ENCODE measurements around the gene XYLT1. TPM values are rescaled to one million over a fixed set of nuclear protein-coding genes. Genes with fewer than 3 reads are reported as not detected.

Gene XYLT1
- total and polyA plus RNA-seq, 2 experiments from 2014 or later = 4.5 to 26.3 TPM

GRCh38 chr16:17281052-17281451, 189.7 kb downstream of the XYLT1 start:
- WGBS, 2 experiments (ENCODE audit: low coverage in 1 of 2, low lambda C conversion rate in 2 of 2, missing lambda C conversion rate in 2 of 2) = 96 to 100% methylated on average over 7 of the region's 7 CpGs
- Histone ChIP-seq H3K4me3 (no peak overlapping the region), H3F3A (ENCODE audit: insufficient read depth) (no peaks in the 10 kb centered on the region), H2AFZ (no peak overlapping the region), H3K4me2 (ENCODE audit: unreplicated experiment) (no peak overlapping the region), H3K9me3 (ENCODE audit: low read depth) (no peaks in the 10 kb centered on the region), H3K27ac (no peak overlapping the region), H3K36me3 (ENCODE audit: low read depth) (no peaks in the 10 kb centered on the region), H3K4me1 (ENCODE audit: insufficient read depth) (no peaks in the 10 kb centered on the region), H3K9me2 (ENCODE audit: insufficient read depth) (no peaks in the 10 kb centered on the region), H4K20me1 (ENCODE audit: insufficient read depth) (no peaks in the 10 kb centered on the region; the same call in 1 of the 2 replicates), H3K27me3 (replicated peaks; ENCODE audit: insufficient read depth) (no peaks in the 10 kb centered on the region), H3K79me2 (ENCODE audit: insufficient read depth) (peaks cover 96% of the 10 kb centered on the region), H3K9ac (no peak overlapping the region)
- in situ Hi-C loops (cut with MboI) = no loop called here
- no peak for TF ChIP-seq EZH2 (IDR thresholded peaks at IDR 0.05; ENCODE audit: insufficient read depth, poor library complexity, severe bottlenecking)
- no peak for TF ChIP-seq EZH2phosphoT487 (IDR thresholded peaks at IDR 0.05; ENCODE audit: insufficient read depth, low read depth)
- DNase-seq = no peak

- Histone ChIP-seq H3K27ac (no peak overlapping the region), H3K79me2 (ENCODE audit: insufficient read depth) (peaks cover 96% of the 10 kb centered on the region), H3K9me2 (ENCODE audit: insufficient read depth) (no peaks in the 10 kb centered on the region), H3K4me3 (no peak overlapping the region), H3F3A (ENCODE audit: insufficient read depth) (peaks cover 12% of the 10 kb centered on the region), H3K27me3 (replicated peaks; ENCODE audit: insufficient read depth) (no peaks in the 10 kb centered on the region), H3K36me3 (ENCODE audit: low read depth) (no peaks in the 10 kb centered on the region), H3K9ac (no peak overlapping the region), H3K4me2 (ENCODE audit: unreplicated experiment) (no peak overlapping the region), H2AFZ (no peak overlapping the region), H3K9me3 (ENCODE audit: low read depth) (no peaks in the 10 kb centered on the region), H4K20me1 (ENCODE audit: insufficient read depth) (no peaks in the 10 kb centered on the region; the same call in 1 of the 2 replicates), H3K4me1 (ENCODE audit: insufficient read depth) (peaks cover 6% of the 10 kb centered on the region; the same call in 1 of the 2 replicates)
- 83 to 90% methylated on average over 5 of the region's 5 CpGs for WGBS, 2 experiments (ENCODE audit: low coverage in 1 of 2, low lambda C conversion rate in 2 of 2, missing lambda C conversion rate in 2 of 2)
- in situ Hi-C loops (cut with MboI) = loop anchor here (10.0 kb wide), 1 partner anchor 186 kb away; no protein-coding TSS in a partner anchor
- TF ChIP-seq EZH2 (IDR thresholded peaks at IDR 0.05; ENCODE audit: insufficient read depth, poor library complexity, severe bottlenecking) = no peak
- TF ChIP-seq EZH2phosphoT487 (IDR thresholded peaks at IDR 0.05; ENCODE audit: insufficient read depth, low read depth) = no peak
- no peak for DNase-seq
These were observed 191.8 kb downstream of the XYLT1 start for GRCh38 chr16:17278988-17279387.

- Histone ChIP-seq H3K9me3 (ENCODE audit: low read depth) (no peaks in the 10 kb centered on the region), H4K20me1 (ENCODE audit: insufficient read depth) (no peaks in the 10 kb centered on the region; the same call in 1 of the 2 replicates), H3K27me3 (replicated peaks; ENCODE audit: insufficient read depth) (no peaks in the 10 kb centered on the region), H3K4me1 (ENCODE audit: insufficient read depth) (peaks cover 11% of the 10 kb centered on the region), H3K79me2 (ENCODE audit: insufficient read depth) (peaks cover 92% of the 10 kb centered on the region), H3K27ac (no peak overlapping the region), H3F3A (ENCODE audit: insufficient read depth) (peaks cover 13% of the 10 kb centered on the region), H3K4me2 (ENCODE audit: unreplicated experiment) (no peak overlapping the region), H3K36me3 (ENCODE audit: low read depth) (no peaks in the 10 kb centered on the region), H3K4me3 (no peak overlapping the region), H3K9ac (no peak overlapping the region), H2AFZ (no peak overlapping the region), H3K9me2 (ENCODE audit: insufficient read depth) (no peaks in the 10 kb centered on the region)
- in situ Hi-C loops (cut with MboI) = loop anchor here (10.0 kb wide), 1 partner anchor 187 kb away; no protein-coding TSS in a partner anchor
- peak; percentile 12 for DNase-seq
- TF ChIP-seq EZH2phosphoT487 (IDR thresholded peaks at IDR 0.05; ENCODE audit: insufficient read depth, low read depth) (no peak), EZH2 (IDR thresholded peaks at IDR 0.05; ENCODE audit: insufficient read depth, poor library complexity, severe bottlenecking) (no peak)
- 79 to 80% methylated on average over 10 of the region's 10 CpGs for WGBS, 2 experiments (ENCODE audit: low coverage in 1 of 2, low lambda C conversion rate in 2 of 2, missing lambda C conversion rate in 2 of 2)
These were observed 192.8 kb downstream of the XYLT1 start for GRCh38 chr16:17277981-17278381.

- H3K4me3 ChIP-seq = no peak overlapping the region
- no peak overlapping the region for H3K4me2 ChIP-seq (ENCODE audit: unreplicated experiment)
- peaks cover 90% of the 10 kb centered on the region for H3K79me2 ChIP-seq (ENCODE audit: insufficient read depth)
- H3K27me3 ChIP-seq (replicated peaks; ENCODE audit: insufficient read depth) = no peaks in the 10 kb centered on the region
- no peaks in the 10 kb centered on the region for H4K20me1 ChIP-seq (ENCODE audit: insufficient read depth)
- H3K9me3 ChIP-seq (ENCODE audit: low read depth) = no peaks in the 10 kb centered on the region
- H2AFZ ChIP-seq = no peak overlapping the region
- no peaks in the 10 kb centered on the region for H3K36me3 ChIP-seq (ENCODE audit: low read depth)
- H3K9ac ChIP-seq = no peak overlapping the region
- no peak for TF ChIP-seq EZH2 (IDR thresholded peaks at IDR 0.05; ENCODE audit: insufficient read depth, poor library complexity, severe bottlenecking)
- TF ChIP-seq EZH2phosphoT487 (IDR thresholded peaks at IDR 0.05; ENCODE audit: insufficient read depth, low read depth) = no peak
- H3F3A ChIP-seq (ENCODE audit: insufficient read depth) = peaks cover 22% of the 10 kb centered on the region
- WGBS, 2 experiments (ENCODE audit: low coverage in 1 of 2, low lambda C conversion rate in 2 of 2, missing lambda C conversion rate in 2 of 2) = 94% methylated on average over 10 of the region's 10 CpGs
- no peak overlapping the region for H3K27ac ChIP-seq
- DNase-seq = no peak
- peaks cover 23% of the 10 kb centered on the region for H3K4me1 ChIP-seq (ENCODE audit: insufficient read depth)
- in situ Hi-C loops (cut with MboI) = loop anchor here (10.0 kb wide), 1 partner anchor 188 kb away; no protein-coding TSS in a partner anchor
- H3K9me2 ChIP-seq (ENCODE audit: insufficient read depth) = no peaks in the 10 kb centered on the region
These were observed 194.2 kb downstream of the XYLT1 start for GRCh38 chr16:17276610-17277009.
